HCT116 (cell line): ENCODE measurements around the gene ADAMTS16.

ENCODE experiments used
- CTCF ChIP-seq, 3 experiments: fragments of 200-600 bp in 1 of 3; sonication (generic) in 1 of 3; IDR thresholded peaks in 2 of 3; conservative IDR thresholded peaks in 1 of 3; 2 replicates each; pipeline ENCODE4 v1.5.1; 2012 to 2017; ENCODE audit warnings: low read depth in 2 of 3, low read length in 2 of 3, antibody characterized with exemption in 1 of 3, borderline replicate concordance in 1 of 3, control low read depth in 1 of 3, mild to moderate bottlenecking in 1 of 3, mixed read lengths in 1 of 3, mixed run types in 1 of 3, moderate library complexity in 1 of 3; ENCODE audit not compliant: insufficient read depth in 1 of 3
- EGR1 ChIP-seq: IDR thresholded peaks from 2 replicates; pipeline ENCODE4 v1.6.1; 2012; ENCODE audit warnings: low read depth
- EZH2 ChIP-seq: fragments of 200-600 bp; sonication (generic); IDR thresholded peaks from 2 replicates; pipeline ENCODE4 v1.6.1; 2017; ENCODE audit warnings: antibody characterized with exemption, mixed run types
- POLR2A ChIP-seq: IDR thresholded peaks from 2 replicates; pipeline ENCODE4 v1.7.0; 2011; ENCODE audit warnings: borderline replicate concordance; ENCODE audit not compliant: insufficient read depth, insufficient read length; ENCODE audit errors: extremely low read depth
- POLR2AphosphoS5 ChIP-seq: IDR thresholded peaks from 2 replicates; pipeline ENCODE4 v1.6.1; 2011; ENCODE audit warnings: mild to moderate bottlenecking, low read depth, low read length, moderate library complexity
- YY1 ChIP-seq: IDR thresholded peaks from 2 replicates; pipeline ENCODE4 v1.6.1; 2011; ENCODE audit warnings: low read length, low read depth, moderate library complexity, mild to moderate bottlenecking; ENCODE audit not compliant: insufficient replicate concordance; ENCODE audit errors: extremely low read depth

- no peak for TF ChIP-seq CTCF (IDR thresholded peaks at IDR 0.05 in 2 of 3, conservative IDR thresholded peaks at IDR 0.05 in 1 of 3; ENCODE audit: borderline replicate concordance in 1 of 3, insufficient read depth in 1 of 3, low read depth in 2 of 3, low read length in 2 of 3)
- no peak for TF ChIP-seq EGR1
- no peak for TF ChIP-seq EZH2
- TF ChIP-seq POLR2A: no peak
- no peak for TF ChIP-seq POLR2AphosphoS5
- no peak for TF ChIP-seq YY1
Observed at GRCh38 chr5:5104550-5104949, 35.6 kb upstream of the ADAMTS16 start.
